ENCODE measurements around the gene EYS. TPM values are rescaled to one million over a fixed set of nuclear protein-coding genes. Genes with fewer than 3 reads are reported as not detected.

The EYS gene
- total and polyA plus RNA-seq, 2 of the 13 experiments (the other 11 are each of a cell fraction or from before 2014, with no cell fraction given), result 0.04 to 0.07 TPM

DNA sequence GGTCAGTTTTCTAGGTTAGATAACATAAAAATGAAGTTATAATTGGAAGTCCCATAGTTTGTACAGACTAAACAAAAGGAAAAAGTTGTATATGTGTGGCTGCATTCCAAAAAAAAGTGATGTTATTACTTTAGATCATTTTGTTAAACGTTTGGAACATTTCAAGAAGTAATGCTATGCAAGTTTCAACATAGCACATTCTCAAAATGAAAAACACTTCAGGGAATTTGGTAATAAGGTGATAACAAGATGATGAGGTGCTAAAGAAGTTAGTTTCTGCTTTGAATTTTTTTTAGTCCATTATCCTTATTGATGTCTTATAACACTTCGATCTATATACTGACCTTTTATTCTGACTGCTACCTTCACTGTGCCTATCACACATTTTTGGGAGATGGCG, 1820.7 kb downstream of the EYS start:
- no peak overlapping the region for H3K27ac ChIP-seq (ENCODE audit: extremely low read length, insufficient read depth, low read length)
- H3K79me2 ChIP-seq (ENCODE audit: insufficient read depth, low read length), result no peaks in the 10 kb centered on the region
- H3K9me3 ChIP-seq (ENCODE audit: low read length), result no peaks in the 10 kb centered on the region
- ATAC-seq (no peak), FAIRE-seq (no peak), DNase-seq (ENCODE audit: low spot score) (no peak)
- H3K27me3 ChIP-seq (ENCODE audit: control insufficient read depth in 1 of 2, insufficient read depth in 2 of 2, low read length in 2 of 2), result peaks cover 0 to 6% of the 10 kb centered on the region in 2 experiments; a peak in 1 of 5 replicates
- no peak overlapping the region for H3K4me2 ChIP-seq (ENCODE audit: low read depth, low read length)
- H3K9ac ChIP-seq (ENCODE audit: insufficient read depth, low read depth, low read length), result no peak overlapping the region
- H3K4me1 ChIP-seq (ENCODE audit: insufficient read depth, low read length), result peaks cover 13% of the 10 kb centered on the region
- no peak overlapping the region for H3K4me3 ChIP-seq (replicated peaks in 1 of 3; ENCODE audit: insufficient read depth in 1 of 3, low read depth in 2 of 3, low read length in 3 of 3)
- intact Hi-C loops (cut with micrococcal nuclease; ENCODE audit: unreplicated experiment), result no loop called here
- no peak for TF ChIP-seq ZNF296 (CRISPR knock-in tag; conservative IDR thresholded peaks at IDR 0.05)
- ChIA-PET CTCF (ENCODE audit: low intra/inter-chr PET ratio, low total read pairs) (no interaction called here), POLR2A (no interaction called here)
- BruUV-seq (replicated peaks), result no TSS peak
- in situ Hi-C loops (cut with HindIII; ENCODE audit: extremely low pct_ligation_motif_present, low pct_unique_long_range_greater_than_20kb), result no loop called here
- no peak overlapping the region for H2AFZ ChIP-seq (ENCODE audit: low read length)
- H4K20me1 ChIP-seq (ENCODE audit: insufficient read depth, low read length), result no peaks in the 10 kb centered on the region
- WGBS (ENCODE audit: low lambda C conversion rate), result under 1% methylated on average over 3 of the region's 3 CpGs
- no peaks in the 10 kb centered on the region for H3K36me3 ChIP-seq (replicated peaks in 1 of 2; ENCODE audit: control insufficient read depth in 1 of 2, insufficient read depth in 2 of 2, low read length in 2 of 2)

DNA sequence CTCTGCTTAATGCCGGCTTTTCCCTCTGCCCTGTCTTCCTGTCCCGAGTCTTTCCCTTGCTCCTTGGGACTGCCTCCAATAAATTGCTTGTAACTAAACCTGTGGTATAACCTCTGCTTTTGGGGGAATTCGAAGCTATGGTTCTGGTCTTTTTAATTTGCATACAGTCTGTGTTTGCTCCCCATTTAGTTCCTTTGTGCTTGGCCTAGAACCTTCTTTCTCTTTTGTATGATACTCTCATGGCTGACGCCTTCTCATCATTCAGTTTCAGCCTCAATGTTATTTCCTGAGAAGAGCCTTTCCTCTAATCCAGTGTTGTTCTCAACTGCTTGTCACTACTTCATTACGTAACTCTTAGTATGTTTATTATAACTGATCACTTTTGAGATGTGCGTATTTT, 1823.4 kb downstream of the EYS start:
- no peak for FAIRE-seq
- ChIA-PET POLR2A (no interaction called here), CTCF (ENCODE audit: low intra/inter-chr PET ratio, low total read pairs) (no interaction called here)
- no peak for ATAC-seq
- H3K9me3 ChIP-seq (ENCODE audit: low read length), result peaks cover 3% of the 10 kb centered on the region; the same call in 1 of the 2 replicates
- DNase-seq (ENCODE audit: low spot score), result no peak
- in situ Hi-C loops (cut with HindIII; ENCODE audit: extremely low pct_ligation_motif_present, low pct_unique_long_range_greater_than_20kb), result no loop called here
- no peak overlapping the region for H2AFZ ChIP-seq (ENCODE audit: low read length)
- H3K4me3 ChIP-seq (replicated peaks in 1 of 3; ENCODE audit: insufficient read depth in 1 of 3, low read depth in 2 of 3, low read length in 3 of 3), result no peak overlapping the region
- no TSS peak for BruUV-seq (replicated peaks)
- no peaks in the 10 kb centered on the region for H3K79me2 ChIP-seq (ENCODE audit: insufficient read depth, low read length)
- no peaks in the 10 kb centered on the region for H4K20me1 ChIP-seq (ENCODE audit: insufficient read depth, low read length)
- H3K4me1 ChIP-seq (ENCODE audit: insufficient read depth, low read length), result peaks cover 13% of the 10 kb centered on the region
- no peak overlapping the region for H3K4me2 ChIP-seq (ENCODE audit: low read depth, low read length)
- TF ChIP-seq ZNF552 (CRISPR knock-in tag; IDR thresholded peaks at IDR 0.05; ENCODE audit: borderline replicate concordance) (no peak), ETS1 (CRISPR knock-in tag; IDR thresholded peaks at IDR 0.05) (no peak)
- intact Hi-C loops (cut with micrococcal nuclease; ENCODE audit: unreplicated experiment), result no loop called here
- H3K9ac ChIP-seq (ENCODE audit: insufficient read depth, low read depth, low read length), result no peak overlapping the region
- no peak overlapping the region for H3K27ac ChIP-seq (ENCODE audit: extremely low read length, insufficient read depth, low read length)
- peaks cover 0 to 6% of the 10 kb centered on the region in 2 experiments; a peak in 1 of 5 replicates for H3K27me3 ChIP-seq (ENCODE audit: control insufficient read depth in 1 of 2, insufficient read depth in 2 of 2, low read length in 2 of 2)
- no peaks in the 10 kb centered on the region for H3K36me3 ChIP-seq (replicated peaks in 1 of 2; ENCODE audit: control insufficient read depth in 1 of 2, insufficient read depth in 2 of 2, low read length in 2 of 2)
- WGBS (ENCODE audit: low lambda C conversion rate), result 7% methylated on average over 6 of the region's 6 CpGs

Measured in HepG2 (cell line).